Karpas-422 (cell line): ENCODE data around the gene TERB1. TPM values are rescaled to one million over a fixed set of nuclear protein-coding genes. Genes with fewer than 3 reads are reported as not detected.

Experiments used
- DNase-seq: peaks from one replicate; pipeline ENCODE4 v3.0.0-alpha.2; 2015
- H2AFZ ChIP-seq: fragments of 200-600 bp; sonication (generic); 2 replicates; pipeline ENCODE4 v1.6.1; 2014; ENCODE audit warnings: antibody characterized with exemption, low read length, mixed read lengths
- H3K27ac ChIP-seq: fragments of 200-600 bp; sonication (generic); 2 replicates; pipeline ENCODE4 v1.5.1; 2014; ENCODE audit warnings: mild to moderate bottlenecking, low read length, moderate library complexity
- H3K27me3 ChIP-seq: fragments of 200-600 bp; sonication (generic); 2 replicates; pipeline ENCODE4 v1.6.1; 2014; ENCODE audit warnings: low read length, mixed read lengths
- H3K36me3 ChIP-seq: fragments of 200-600 bp; sonication (generic); 2 replicates; pipeline ENCODE4 v1.6.1; 2014; ENCODE audit warnings: low read length, mixed read lengths; ENCODE audit not compliant: insufficient read depth
- H3K4me1 ChIP-seq: fragments of 200-600 bp; sonication (generic); 2 replicates; pipeline ENCODE4 v1.6.1; 2014; ENCODE audit warnings: mild to moderate bottlenecking, low read length, mixed read lengths
- H3K4me2 ChIP-seq: fragments of 200-600 bp; sonication (generic); 2 replicates; pipeline ENCODE4 v1.6.1; 2014; ENCODE audit warnings: low read length, low read depth, mild to moderate bottlenecking; ENCODE audit not compliant: poor library complexity, severe bottlenecking
- H3K4me3 ChIP-seq: fragments of 200-600 bp; sonication (generic); 2 replicates; pipeline ENCODE4 v1.5.1; 2014; ENCODE audit warnings: mild to moderate bottlenecking, antibody characterized with exemption, low read length, mixed read lengths
- H3K79me2 ChIP-seq: fragments of 200-600 bp; sonication (generic); 2 replicates; pipeline ENCODE4 v1.6.1; 2014; ENCODE audit warnings: mild to moderate bottlenecking, low read length, mixed read lengths
- H3K9ac ChIP-seq: fragments of 200-600 bp; sonication (generic); 2 replicates; pipeline ENCODE4 v1.6.0; 2014; ENCODE audit warnings: low read length
- H3K9me2 ChIP-seq: fragments of 200-600 bp; sonication (generic), shearing (Covaris generic); replicated peaks from 2 replicates; pipeline ENCODE4 v1.6.0; 2014; ENCODE audit warnings: mild to moderate bottlenecking, low read length, moderate library complexity; ENCODE audit not compliant: insufficient read depth
- H3K9me3 ChIP-seq: fragments of 300-700, 200-600 bp; sonication (generic); 2 replicates; pipeline ENCODE4 v1.6.1; 2014; ENCODE audit warnings: low read length, mixed read lengths
- H4K20me1 ChIP-seq: fragments of 200-600 bp; sonication (generic); 2 replicates; pipeline ENCODE4 v1.6.1; 2014; ENCODE audit warnings: mild to moderate bottlenecking, antibody characterized with exemption, low read length, low read depth; ENCODE audit not compliant: insufficient read depth
- total RNA-seq: library from RNA; depleted of rRNA; stranded (reverse); fragments of >200 nt; shearing (Covaris generic); gene quantifications from 2 replicates; pipeline ENCODE4 v1.2.3, GENCODE V29; 2014; ENCODE audit warnings: low replicate concordance; rRNA removed

TERB1 gene
- total RNA-seq, 1 experiment from 2014 or later: not detected

DNA sequence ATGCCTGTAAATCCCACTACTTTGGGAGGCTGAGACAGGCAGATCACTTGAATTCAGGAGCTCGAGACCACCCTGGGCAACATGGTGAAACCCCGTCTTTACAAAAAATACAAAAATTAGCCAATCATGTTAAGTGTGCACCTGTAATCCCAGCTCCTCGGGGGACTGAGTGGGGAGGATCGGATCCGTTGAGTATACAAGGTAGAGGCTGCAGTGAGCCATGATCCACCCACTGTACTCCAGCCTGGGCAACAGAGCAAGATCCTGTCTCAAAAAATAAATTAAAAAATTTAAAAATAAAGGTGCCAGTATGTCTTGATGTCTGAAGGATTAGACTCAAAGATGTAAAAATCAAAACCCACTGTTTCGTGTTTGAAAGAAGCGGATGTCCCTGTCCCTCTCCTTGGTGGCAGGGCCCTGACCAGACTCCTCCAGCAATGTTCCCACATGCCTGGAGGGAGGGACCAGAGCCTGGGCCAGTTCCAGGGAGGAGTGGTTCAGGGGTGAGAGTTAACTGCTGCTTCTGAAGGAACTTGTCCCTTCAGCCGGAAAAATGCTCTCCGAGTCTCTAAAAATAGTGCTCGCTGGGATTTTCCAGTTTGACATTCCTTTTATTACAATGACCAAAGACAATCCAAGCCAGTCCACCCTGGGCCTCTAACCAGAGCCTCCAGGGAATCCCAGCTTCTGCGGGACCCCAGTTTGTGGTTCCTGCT, 95.4 kb downstream of the TERB1 start:
- no peaks in the 10 kb centered on the region for H3K27me3 ChIP-seq
- no peaks in the 10 kb centered on the region for H3K4me1 ChIP-seq
- no peak overlapping the region for H3K4me3 ChIP-seq
- no peaks in the 10 kb centered on the region for H4K20me1 ChIP-seq
- no peaks in the 10 kb centered on the region for H3K9me3 ChIP-seq
- H3K9me2 ChIP-seq: no peaks in the 10 kb centered on the region
- H3K79me2 ChIP-seq: no peaks in the 10 kb centered on the region
- no peak overlapping the region for H3K9ac ChIP-seq
- H3K4me2 ChIP-seq: no peak overlapping the region
- H2AFZ ChIP-seq: no peak overlapping the region
- no peak overlapping the region for H3K27ac ChIP-seq
- H3K36me3 ChIP-seq: no peaks in the 10 kb centered on the region
- no peak for DNase-seq

Other genes with a start within 250 kb of the TERB1 start
- gene CKLF, start 249.0 kb downstream of the TERB1 start, total RNA-seq: 61.3 and 76.0 TPM in 2 replicates
- 0.61 and 5.8 TPM in 2 replicates for gene CMTM1, start 235.1 kb downstream of the TERB1 start, total RNA-seq
- not detected in 2 replicates for gene CMTM2, start 222.1 kb downstream of the TERB1 start, total RNA-seq
- gene CMTM3, start 196.9 kb downstream of the TERB1 start, total RNA-seq: 19.7 and 21.1 TPM in 2 replicates
- gene CMTM4, start 104.8 kb downstream of the TERB1 start, total RNA-seq: 0.25 and 0.71 TPM in 2 replicates
- gene DYNC1LI2, start 50.0 kb downstream of the TERB1 start, total RNA-seq: 56.7 and 68.5 TPM in 2 replicates
- 60.4 and 112 TPM in 2 replicates for gene NAE1, start 29.4 kb upstream of the TERB1 start, total RNA-seq
- gene CA7, start 42.8 kb upstream of the TERB1 start, total RNA-seq: not detected in 2 replicates
- 7.7 and 11.7 TPM in 2 replicates for gene PDP2, start 78.9 kb upstream of the TERB1 start, total RNA-seq
- gene CDH16, start 117.3 kb upstream of the TERB1 start, total RNA-seq: not detected in 2 replicates
- gene RRAD, start 124.0 kb upstream of the TERB1 start, total RNA-seq: not detected in 2 replicates
- 121 and 227 TPM in 2 replicates for gene CIAO2B, start 132.8 kb upstream of the TERB1 start, total RNA-seq
- gene CES2, start 133.9 kb upstream of the TERB1 start, total RNA-seq: 13.3 and 34.8 TPM in 2 replicates
- 20.9 and 28.3 TPM in 2 replicates for gene CES3, start 159.7 kb upstream of the TERB1 start, total RNA-seq
- gene CES4A, start 187.0 kb upstream of the TERB1 start, total RNA-seq: not detected in 2 replicates
- gene CBFB, start 227.6 kb upstream of the TERB1 start, total RNA-seq: 55.6 and 79.3 TPM in 2 replicates